ENCODE measurements around the gene PTAR1.

The PTAR1 gene

GRCh38 chr9:69718218-69718617, 41.6 kb downstream of the PTAR1 start:
- no peaks in the 10 kb centered on the region for H3K27me3 ChIP-seq (ENCODE audit: insufficient read depth, low read length, poor library complexity, severe bottlenecking)
- no peak overlapping the region for H3K4me3 ChIP-seq (ENCODE audit: low read length, poor library complexity, severe bottlenecking)
- H3K9ac ChIP-seq (ENCODE audit: low read depth, low read length, poor library complexity, severe bottlenecking): no peak overlapping the region
- no peaks in the 10 kb centered on the region for H3K4me1 ChIP-seq (ENCODE audit: insufficient read depth, low read length, poor library complexity, severe bottlenecking)
- no peak overlapping the region for H3K4me2 ChIP-seq (ENCODE audit: low read depth, low read length, poor library complexity, severe bottlenecking)
- no peaks in the 10 kb centered on the region for H3F3A ChIP-seq (ENCODE audit: low read depth)
- no peak overlapping the region for H2AFZ ChIP-seq (ENCODE audit: low read length)
- H3K36me3 ChIP-seq (ENCODE audit: insufficient read depth, low read length): peaks cover 41% of the 10 kb centered on the region
- H3K9me3 ChIP-seq (ENCODE audit: insufficient read depth, low read depth, low read length): no peaks in the 10 kb centered on the region
- H4K20me1 ChIP-seq (ENCODE audit: insufficient read depth, low read length, poor library complexity, severe bottlenecking): no peaks in the 10 kb centered on the region
- H3K79me2 ChIP-seq (ENCODE audit: insufficient read depth, low read length): no peaks in the 10 kb centered on the region
- no peaks in the 10 kb centered on the region for H3K9me2 ChIP-seq (replicated peaks; ENCODE audit: low read depth, low read length)
- TF ChIP-seq CTCF (conservative IDR thresholded peaks at IDR 0.05; ENCODE audit: low read length): no peak
- no peak for TF ChIP-seq EZH2phosphoT487 (IDR thresholded peaks at IDR 0.05; ENCODE audit: borderline replicate concordance)

- Histone ChIP-seq H3K4me2 (ENCODE audit: low read depth, low read length, poor library complexity, severe bottlenecking) (no peak overlapping the region), H3K79me2 (ENCODE audit: insufficient read depth, low read length) (no peaks in the 10 kb centered on the region), H3K9ac (ENCODE audit: low read depth, low read length, poor library complexity, severe bottlenecking) (no peak overlapping the region), H3F3A (ENCODE audit: low read depth) (no peaks in the 10 kb centered on the region), H3K9me3 (ENCODE audit: insufficient read depth, low read depth, low read length) (no peaks in the 10 kb centered on the region), H4K20me1 (ENCODE audit: insufficient read depth, low read length, poor library complexity, severe bottlenecking) (no peaks in the 10 kb centered on the region), H3K9me2 (replicated peaks; ENCODE audit: low read depth, low read length) (no peaks in the 10 kb centered on the region), H3K4me3 (ENCODE audit: low read length, poor library complexity, severe bottlenecking) (no peak overlapping the region), H3K4me1 (ENCODE audit: insufficient read depth, low read length, poor library complexity, severe bottlenecking) (no peaks in the 10 kb centered on the region), H3K27me3 (ENCODE audit: insufficient read depth, low read length, poor library complexity, severe bottlenecking) (no peaks in the 10 kb centered on the region), H2AFZ (ENCODE audit: low read length) (no peak overlapping the region), H3K36me3 (ENCODE audit: insufficient read depth, low read length) (peaks cover 22% of the 10 kb centered on the region)
- no peak for TF ChIP-seq EZH2phosphoT487 (IDR thresholded peaks at IDR 0.05; ENCODE audit: borderline replicate concordance)
These were observed 44.0 kb downstream of the PTAR1 start for GRCh38 chr9:69715825-69716224.

- no peak overlapping the region for H3K9ac ChIP-seq (ENCODE audit: low read depth, low read length, poor library complexity, severe bottlenecking)
These were observed 44.7 kb downstream of the PTAR1 start for GRCh38 chr9:69715096-69715495.

More at GRCh38 chr9:69715096-69715495, 44.7 kb downstream of the PTAR1 start:
- Histone ChIP-seq H4K20me1 (ENCODE audit: insufficient read depth, low read length, poor library complexity, severe bottlenecking) (no peaks in the 10 kb centered on the region), H3F3A (ENCODE audit: low read depth) (no peaks in the 10 kb centered on the region), H3K36me3 (ENCODE audit: insufficient read depth, low read length) (peaks cover 19% of the 10 kb centered on the region), H3K79me2 (ENCODE audit: insufficient read depth, low read length) (no peaks in the 10 kb centered on the region), H3K4me1 (ENCODE audit: insufficient read depth, low read length, poor library complexity, severe bottlenecking) (no peaks in the 10 kb centered on the region), H2AFZ (ENCODE audit: low read length) (no peak overlapping the region), H3K4me2 (ENCODE audit: low read depth, low read length, poor library complexity, severe bottlenecking) (no peak overlapping the region), H3K9me2 (replicated peaks; ENCODE audit: low read depth, low read length) (no peaks in the 10 kb centered on the region), H3K9me3 (ENCODE audit: insufficient read depth, low read depth, low read length) (no peaks in the 10 kb centered on the region), H3K4me3 (ENCODE audit: low read length, poor library complexity, severe bottlenecking) (no peak overlapping the region), H3K27me3 (ENCODE audit: insufficient read depth, low read length, poor library complexity, severe bottlenecking) (no peaks in the 10 kb centered on the region)
- TF ChIP-seq CTCF (conservative IDR thresholded peaks at IDR 0.05; ENCODE audit: low read length): no peak

Measured in Loucy (cell line).